HTR-8/SVneo (cell line): ENCODE results near the gene TNFAIP8L3.
"Not testable (repeated sequence)": the region's sequence is repeated elsewhere in the genome, so short reads cannot be mapped to it uniquely, and the experiment has no call there.

Source experiments
- DNase-seq: peaks from one replicate; pipeline ENCODE4 v3.0.0; 2011; ENCODE audit warnings: low spot score, mixed read lengths; ENCODE audit not compliant: insufficient read length
- FAIRE-seq: peaks from 2 replicates; lab custom pipeline; 2011; peaks lifted over from hg19 to GRCh38; lab: Jason Lieb, UNC

The TNFAIP8L3 gene

GRCh38 chr15:51094606-51095569 lies at the start of gene TNFAIP8L3:
Gene TNFAIP8L3 (minus strand): TSS chr15:51094906. CDS start chr15:51094595, 311 bp downstream.
- DNase-seq (no peak), FAIRE-seq (no peak)

GRCh38 chr15:51144021-51144532 lies 49.4 kb upstream of the TNFAIP8L3 start:
- FAIRE-seq: no peak
- DNase-seq: no peak

- DNase-seq, FAIRE-seq: not testable (repeated sequence)
These were observed 45.6 kb upstream of the TNFAIP8L3 start for GRCh38 chr15:51140347-51140746.

- DNase-seq (no peak), FAIRE-seq (no peak)
These were observed 44.4 kb upstream of the TNFAIP8L3 start for GRCh38 chr15:51139091-51139490.

- DNase-seq: no peak
- FAIRE-seq: no peak
These were observed 43.2 kb upstream of the TNFAIP8L3 start for GRCh38 chr15:51137880-51138430.

- no peak for DNase-seq
- no peak for FAIRE-seq
These were observed 42.3 kb upstream of the TNFAIP8L3 start for GRCh38 chr15:51137024-51137423.

- DNase-seq (no peak), FAIRE-seq (no peak)
These were observed 40.6 kb upstream of the TNFAIP8L3 start for GRCh38 chr15:51135276-51135675.

GRCh38 chr15:51134416-51135199 lies 39.9 kb upstream of the TNFAIP8L3 start:
- DNase-seq: no peak
- no peak for FAIRE-seq

- no peak for FAIRE-seq
- no peak for DNase-seq
These were observed 38.5 kb upstream of the TNFAIP8L3 start for GRCh38 chr15:51133140-51133765.

GRCh38 chr15:51132384-51133139 lies 37.9 kb upstream of the TNFAIP8L3 start:
- DNase-seq (peak; percentile 49), FAIRE-seq (no peak)

- no peak for FAIRE-seq
- no peak for DNase-seq
These were observed 37.0 kb upstream of the TNFAIP8L3 start for GRCh38 chr15:51131596-51132290.

- FAIRE-seq: no peak
- DNase-seq: no peak
These were observed 35.6 kb upstream of the TNFAIP8L3 start for GRCh38 chr15:51130344-51130743.

- FAIRE-seq (no peak), DNase-seq (no peak)
These were observed 35.0 kb upstream of the TNFAIP8L3 start for GRCh38 chr15:51129535-51130188.

GRCh38 chr15:51128701-51129100 lies 34.0 kb upstream of the TNFAIP8L3 start:
- FAIRE-seq: no peak
- no peak for DNase-seq

GRCh38 chr15:51126842-51127241 lies 32.1 kb upstream of the TNFAIP8L3 start:
- FAIRE-seq: no peak
- DNase-seq: no peak

- not testable (repeated sequence) for FAIRE-seq, DNase-seq
These were observed 28.3 kb upstream of the TNFAIP8L3 start for GRCh38 chr15:51123002-51123401.

GRCh38 chr15:51121631-51122225 lies 27.0 kb upstream of the TNFAIP8L3 start:
- DNase-seq: no peak
- no peak for FAIRE-seq

GRCh38 chr15:51121118-51121517 lies 26.4 kb upstream of the TNFAIP8L3 start:
- DNase-seq: peak; percentile 18

More at GRCh38 chr15:51121118-51121517, 26.4 kb upstream of the TNFAIP8L3 start:
- FAIRE-seq: no peak
